ENCODE results near the gene THNSL1. TPM values are rescaled to one million over a fixed set of nuclear protein-coding genes. Genes with fewer than 3 reads are reported as not detected.
"Not testable (repeated sequence)": the region's sequence is repeated elsewhere in the genome, so short reads cannot be mapped to it uniquely, and the experiment has no call there.

The THNSL1 gene
- total RNA-seq, 1 donor: 3.5 TPM

DNA sequence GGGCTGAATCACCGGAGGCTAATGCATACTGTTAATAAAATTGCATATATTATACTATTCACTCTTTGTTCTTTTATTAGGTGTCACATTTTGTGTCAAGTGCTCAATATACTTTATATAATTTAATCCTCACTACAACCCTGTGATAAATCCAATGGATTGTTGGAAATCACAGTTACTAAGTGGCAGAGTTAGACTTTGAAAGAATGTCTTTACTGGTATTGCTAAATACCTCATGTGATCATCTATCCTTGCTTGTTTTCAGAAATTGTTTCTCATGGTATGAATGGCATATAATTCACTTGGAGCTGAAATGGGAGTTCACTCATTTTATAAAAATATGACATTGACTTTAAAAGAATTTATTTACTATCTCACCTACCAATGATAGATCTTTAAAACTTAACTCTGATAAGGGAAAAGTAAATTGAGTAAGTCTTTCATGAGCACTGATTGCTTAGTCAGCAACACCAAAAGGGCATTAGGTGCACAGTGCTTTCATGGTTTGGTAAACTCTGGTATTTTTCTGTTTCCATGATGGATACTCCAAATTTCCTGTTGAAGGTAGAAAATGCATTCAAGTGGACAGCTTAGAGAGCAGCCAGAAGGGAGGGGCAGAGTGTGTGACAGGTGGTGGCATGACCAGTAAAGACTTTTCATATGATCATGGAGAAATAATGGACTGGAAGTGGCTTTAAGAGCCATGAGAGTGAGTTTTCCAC lies 23.0 kb upstream of the THNSL1 start:
- TF ChIP-seq, protein P1, sequence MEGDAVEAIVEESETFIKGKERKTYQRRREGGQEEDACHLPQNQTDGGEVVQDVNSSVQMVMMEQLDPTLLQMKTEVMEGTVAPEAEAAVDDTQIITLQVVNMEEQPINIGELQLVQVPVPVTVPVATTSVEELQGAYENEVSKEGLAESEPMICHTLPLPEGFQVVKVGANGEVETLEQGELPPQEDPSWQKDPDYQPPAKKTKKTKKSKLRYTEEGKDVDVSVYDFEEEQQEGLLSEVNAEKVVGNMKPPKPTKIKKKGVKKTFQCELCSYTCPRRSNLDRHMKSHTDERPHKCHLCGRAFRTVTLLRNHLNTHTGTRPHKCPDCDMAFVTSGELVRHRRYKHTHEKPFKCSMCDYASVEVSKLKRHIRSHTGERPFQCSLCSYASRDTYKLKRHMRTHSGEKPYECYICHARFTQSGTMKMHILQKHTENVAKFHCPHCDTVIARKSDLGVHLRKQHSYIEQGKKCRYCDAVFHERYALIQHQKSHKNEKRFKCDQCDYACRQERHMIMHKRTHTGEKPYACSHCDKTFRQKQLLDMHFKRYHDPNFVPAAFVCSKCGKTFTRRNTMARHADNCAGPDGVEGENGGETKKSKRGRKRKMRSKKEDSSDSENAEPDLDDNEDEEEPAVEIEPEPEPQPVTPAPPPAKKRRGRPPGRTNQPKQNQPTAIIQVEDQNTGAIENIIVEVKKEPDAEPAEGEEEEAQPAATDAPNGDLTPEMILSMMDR (IDR thresholded peaks at IDR 0.05; ENCODE audit: insufficient read depth, low read depth, low read length): no peak
- no peak overlapping the region for H3K4me3 ChIP-seq (ENCODE audit: low read depth, low read length)
- no peak for DNase-seq (ENCODE audit: low read depth)

GRCh38 chr10:24995072-24995471 lies 21.3 kb upstream of the THNSL1 start:
- TF ChIP-seq, protein P1 (IDR thresholded peaks at IDR 0.05; ENCODE audit: insufficient read depth, low read depth, low read length): no peak
- no peak overlapping the region for H3K4me3 ChIP-seq (ENCODE audit: low read depth, low read length)

GRCh38 chr10:24998044-24998443 lies 18.4 kb upstream of the THNSL1 start:
- DNase-seq (ENCODE audit: low read depth): no peak
- H3K4me3 ChIP-seq (ENCODE audit: low read depth, low read length): no peak overlapping the region
- TF ChIP-seq, protein P1 (IDR thresholded peaks at IDR 0.05; ENCODE audit: insufficient read depth, low read depth, low read length): no peak

More at GRCh38 chr10:24995072-24995471, 21.3 kb upstream of the THNSL1 start:
- DNase-seq (ENCODE audit: low read depth): no peak

DNA sequence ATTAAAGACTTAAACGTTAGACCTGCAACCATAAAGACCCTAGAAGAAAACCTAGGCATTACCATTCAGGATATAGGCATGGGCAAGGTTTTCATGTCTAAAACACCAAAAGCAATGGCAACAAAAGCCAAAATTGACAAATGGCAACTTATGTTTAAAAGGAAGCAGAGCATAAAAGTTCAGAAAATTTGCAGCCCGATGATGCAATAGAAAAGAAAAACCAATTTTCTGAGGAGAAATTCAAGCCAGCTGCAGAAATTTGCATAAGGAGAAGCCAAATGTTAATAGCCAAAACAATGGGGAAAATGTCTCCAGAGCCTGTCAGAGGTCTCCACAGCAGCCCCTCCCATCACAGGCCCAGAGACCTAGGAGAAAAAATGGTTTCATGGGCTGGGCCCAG lies 4.8 kb upstream of the THNSL1 start:
- not testable (repeated sequence) for H3K4me3 ChIP-seq (ENCODE audit: low read depth, low read length); DNase-seq (ENCODE audit: low read depth)

DNA sequence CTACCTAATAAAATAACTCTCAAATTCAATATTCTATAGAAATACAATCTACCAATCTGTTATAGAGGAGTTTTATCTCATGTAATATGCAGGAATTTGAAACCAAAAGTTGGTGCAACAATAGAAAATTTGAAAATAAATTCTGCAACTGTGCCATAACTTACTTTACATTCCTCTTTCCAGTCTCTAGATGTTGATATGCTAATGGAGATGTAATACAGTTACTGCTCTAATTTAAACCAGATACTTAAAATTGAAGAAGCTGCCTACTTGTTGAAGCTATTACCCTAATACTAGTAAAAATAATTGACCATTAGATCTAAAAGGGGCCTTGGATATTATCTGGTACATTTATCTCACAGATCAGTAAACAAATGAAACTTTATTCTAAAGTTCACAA lies 1.8 kb upstream of the THNSL1 start:
- DNase-seq (ENCODE audit: low read depth): no peak
- TF ChIP-seq, protein P1 (IDR thresholded peaks at IDR 0.05; ENCODE audit: insufficient read depth, low read depth, low read length): no peak
- H3K4me3 ChIP-seq (ENCODE audit: low read depth, low read length): no peak overlapping the region

- H3K4me3 ChIP-seq (ENCODE audit: low read depth, low read length): peak within 1 kb of the TSS; percentile 62
- TF ChIP-seq, protein P1 (IDR thresholded peaks at IDR 0.05; ENCODE audit: insufficient read depth, low read depth, low read length): no peak
- DNase-seq (ENCODE audit: low read depth): peak; percentile 93
These were observed 510 bp upstream of the THNSL1 start, which contains the start of gene ENKUR for GRCh38 chr10:25015828-25016375. TSS of gene ENKUR (minus strand) at chr10:25016158. CDS start at chr10:25015936, 222 bp downstream.

DNA sequence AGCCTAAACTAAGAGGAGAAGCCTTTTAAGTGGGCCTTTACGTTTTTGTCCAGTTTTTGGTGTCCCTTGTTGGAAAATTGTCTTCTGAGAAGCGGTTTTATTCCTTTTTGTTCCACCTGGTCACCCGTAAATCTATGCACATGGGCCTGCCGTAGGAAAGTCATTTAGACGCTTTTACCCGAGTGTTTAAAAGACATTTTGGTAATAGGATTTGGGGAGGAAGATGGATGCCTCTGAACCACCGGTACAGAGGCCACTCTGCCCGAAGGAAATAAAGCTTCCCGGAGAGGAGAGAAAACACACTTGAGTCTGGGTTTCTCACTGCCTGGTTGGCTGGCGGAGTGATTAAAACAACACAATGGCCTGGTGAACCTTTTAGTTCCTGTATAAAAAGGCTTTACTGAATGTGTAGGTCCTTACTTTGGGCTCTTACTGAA lies 760 bp downstream of the THNSL1 start:
- no peak for DNase-seq (ENCODE audit: low read depth)
- peak overlapping the region; percentile 62 for H3K4me3 ChIP-seq (ENCODE audit: low read depth, low read length)
- TF ChIP-seq, protein P1 (IDR thresholded peaks at IDR 0.05; ENCODE audit: insufficient read depth, low read depth, low read length): no peak
